GM23248 (cell line): ENCODE results near the gene GNAQ. TPM values are rescaled to one million over a fixed set of nuclear protein-coding genes. Genes with fewer than 3 reads are reported as not detected.

ENCODE experiments used
- DNase-seq: peaks from one replicate; pipeline ENCODE4 v3.0.0-alpha.2; 2015
- H2AFZ ChIP-seq: fragments of 200-600 bp; sonication (generic); 2 replicates; pipeline ENCODE4 v1.6.1; 2016; ENCODE audit warnings: antibody characterized with exemption
- H3F3A ChIP-seq: fragments of 200-600 bp; sonication (generic); 2 replicates; pipeline ENCODE4 v1.6.1; 2016; ENCODE audit warnings: mild to moderate bottlenecking, antibody characterized with exemption, mixed run types; ENCODE audit not compliant: insufficient read depth
- H3K27ac ChIP-seq: fragments of 200-600 bp; sonication (generic); 2 replicates; pipeline ENCODE4 v1.5.1; 2016; ENCODE audit warnings: mild to moderate bottlenecking
- H3K27me3 ChIP-seq: fragments of 200-600 bp; sonication (generic); replicated peaks from 2 replicates; pipeline ENCODE4 v1.6.1; 2016; ENCODE audit warnings: mild to moderate bottlenecking; ENCODE audit not compliant: insufficient read depth
- H3K36me3 ChIP-seq: fragments of 200-600 bp; sonication (generic); 2 replicates; pipeline ENCODE4 v1.6.1; 2016; ENCODE audit warnings: low read depth, mild to moderate bottlenecking
- H3K4me1 ChIP-seq: fragments of 200-600 bp; sonication (generic); 2 replicates; pipeline ENCODE4 v1.6.1; 2016; ENCODE audit warnings: mild to moderate bottlenecking; ENCODE audit not compliant: insufficient read depth
- H3K4me2 ChIP-seq: fragments of 200-600 bp; sonication (generic); one replicate; pipeline ENCODE4 v1.6.1; 2016; ENCODE audit warnings: mild to moderate bottlenecking; ENCODE audit not compliant: unreplicated experiment
- H3K4me3 ChIP-seq: fragments of 200-600 bp; sonication (generic); 2 replicates; pipeline ENCODE4 v1.5.1; 2016; ENCODE audit warnings: mild to moderate bottlenecking
- H3K79me2 ChIP-seq: fragments of 200-600 bp; sonication (generic); 2 replicates; pipeline ENCODE4 v1.6.1; 2016; ENCODE audit warnings: mild to moderate bottlenecking; ENCODE audit not compliant: insufficient read depth
- H3K9ac ChIP-seq: fragments of 200-600 bp; sonication (generic); 2 replicates; pipeline ENCODE4 v1.6.1; 2016; ENCODE audit warnings: mild to moderate bottlenecking
- H3K9me2 ChIP-seq: fragments of 200-600 bp; sonication (generic); 2 replicates; pipeline ENCODE4 v1.6.1; 2016; ENCODE audit warnings: mixed run types, mild to moderate bottlenecking, moderate library complexity; ENCODE audit not compliant: insufficient read depth
- H3K9me3 ChIP-seq: fragments of 200-600 bp; sonication (generic); one replicate; pipeline ENCODE4 v1.6.1; 2017; ENCODE audit warnings: low read depth
- H4K20me1 ChIP-seq: fragments of 200-600 bp; sonication (generic); 2 replicates; pipeline ENCODE4 v1.6.0; 2016; ENCODE audit not compliant: insufficient read depth
- EZH2 ChIP-seq: fragments of 200-600 bp; sonication (generic); IDR thresholded peaks from 2 replicates; pipeline ENCODE4 v1.6.1; 2018; ENCODE audit warnings: antibody characterized with exemption, mild to moderate bottlenecking; ENCODE audit not compliant: insufficient read depth, poor library complexity, severe bottlenecking
- EZH2phosphoT487 ChIP-seq: fragments of 200-600 bp; sonication (generic); IDR thresholded peaks from 2 replicates; pipeline ENCODE4 v1.6.1; 2018; ENCODE audit warnings: antibody characterized with exemption, moderate library complexity, mild to moderate bottlenecking, low read depth; ENCODE audit not compliant: insufficient read depth
- WGBS, 2 experiments: methylation state at CpG; one replicate each; pipeline ENCODE4 v1.1.6; 2015 to 2017; ENCODE audit warnings: low lambda C conversion rate in 2 of 2, low coverage in 1 of 2; ENCODE audit errors: missing lambda C conversion rate in 2 of 2; 5-methylcytosine and 5-hydroxymethylcytosine counted together
- in situ Hi-C: fragments of 300-500 bp; cut with MboI; formaldehyde crosslinking; loops from 2 replicates; pipeline ENCODE4 v1.15.0; 2020
- polyA plus RNA-seq: library from polyadenylated mRNA; unstranded; fragments of >200 nt; fragmentation: Nextera tagmentation; extraction: Ambion mirVana; gene quantifications from 2 replicates; pipeline ENCODE4 v1.2.1, GENCODE V29; 2016
- total RNA-seq: library from RNA; depleted of rRNA; stranded (reverse); fragments of >200 nt; shearing (Covaris generic); gene quantifications from 2 replicates; pipeline ENCODE4 v1.2.3, GENCODE V29; 2014

Gene GNAQ
- total and polyA plus RNA-seq, 2 experiments from 2014 or later = 11.5 to 32.7 TPM

DNA sequence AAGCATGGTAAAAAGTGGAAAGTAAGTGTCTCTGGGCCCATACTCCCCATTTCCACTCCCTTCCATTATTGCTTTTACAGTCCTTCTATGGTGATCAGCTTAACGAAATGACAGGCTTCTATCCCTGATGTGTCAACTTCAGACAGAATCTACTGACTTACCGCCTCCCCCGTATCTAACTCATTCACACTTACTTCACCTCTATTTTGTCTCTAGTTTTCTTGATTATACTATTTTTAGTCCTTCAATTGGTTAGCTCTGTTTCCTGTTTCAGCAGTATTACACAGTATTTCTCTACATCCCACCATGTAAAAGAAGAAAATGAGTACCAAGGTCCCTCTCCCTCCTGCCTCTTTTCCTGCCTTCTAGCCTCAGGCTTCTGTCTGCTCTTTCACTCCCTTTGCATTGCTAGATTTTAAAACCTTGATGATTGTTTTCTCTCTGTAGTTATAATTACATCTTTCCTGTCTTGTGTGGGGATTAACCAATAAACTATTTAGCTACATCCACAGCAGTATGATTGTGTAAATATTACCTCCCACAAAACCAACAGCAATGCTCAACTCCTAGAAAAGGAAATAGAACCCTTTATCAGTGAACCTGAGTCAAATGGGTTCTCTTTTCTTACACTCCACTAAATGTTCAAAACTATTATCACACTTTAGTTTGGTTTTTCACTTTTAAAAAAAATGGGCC, 53.4 kb downstream of the GNAQ start:
- no peak for DNase-seq
- Histone ChIP-seq H3K9ac (no peak overlapping the region), H3K27ac (no peak overlapping the region), H2AFZ (no peak overlapping the region), H4K20me1 (peaks cover 10% of the 10 kb centered on the region; the same call in 1 of the 2 replicates), H3K36me3 (no peaks in the 10 kb centered on the region), H3K9me2 (no peaks in the 10 kb centered on the region), H3K27me3 (no peaks in the 10 kb centered on the region), H3K79me2 (peaks cover 88% of the 10 kb centered on the region), H3K9me3 (no peaks in the 10 kb centered on the region), H3F3A (peaks cover 40% of the 10 kb centered on the region), H3K4me2 (no peak overlapping the region), H3K4me3 (no peak overlapping the region), H3K4me1 (peaks cover 39% of the 10 kb centered on the region)
- in situ Hi-C loops = no loop called here
- TF ChIP-seq EZH2phosphoT487 (no peak), EZH2 (no peak)
- 95 to 96% methylated on average over 3 of the region's 3 CpGs for WGBS, 2 experiments

DNA sequence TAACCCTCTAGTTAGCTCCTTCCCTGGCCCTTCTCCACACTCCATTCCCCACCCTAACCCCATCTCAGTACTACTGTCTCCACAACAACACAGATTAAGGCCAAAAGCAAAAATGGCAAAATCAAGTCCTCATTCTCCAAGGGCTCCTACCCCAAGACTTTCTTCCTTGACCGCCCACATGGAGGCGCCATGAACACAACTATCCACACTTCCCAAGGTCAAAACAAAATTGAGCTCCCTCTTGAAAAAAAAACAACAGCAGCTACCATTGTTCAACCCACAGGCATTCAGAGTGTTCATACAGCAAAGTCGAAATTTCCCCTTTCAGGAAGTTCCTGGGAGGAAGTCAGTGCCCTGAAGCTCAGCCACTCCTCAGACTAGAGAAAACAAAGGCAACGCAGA, 54.4 kb downstream of the GNAQ start:
- Histone ChIP-seq H3K4me1 (peaks cover 39% of the 10 kb centered on the region), H3K27me3 (no peaks in the 10 kb centered on the region), H3K4me2 (peak overlapping the region; percentile 46), H3K36me3 (no peaks in the 10 kb centered on the region), H3K27ac (peak overlapping the region; percentile 43; the same call in 1 of the 2 replicates), H3K9ac (no peak overlapping the region), H3K9me2 (no peaks in the 10 kb centered on the region), H3K4me3 (no peak overlapping the region), H3K9me3 (no peaks in the 10 kb centered on the region), H3K79me2 (peaks cover 88% of the 10 kb centered on the region), H3F3A (peaks cover 38% of the 10 kb centered on the region), H2AFZ (no peak overlapping the region), H4K20me1 (peaks cover 10% of the 10 kb centered on the region; the same call in 1 of the 2 replicates)
- WGBS, 2 experiments = 50 to 52% methylated on average over 4 of the region's 4 CpGs
- DNase-seq = peak; percentile 79
- TF ChIP-seq EZH2 (no peak), EZH2phosphoT487 (no peak)
- in situ Hi-C loops = no loop called here

DNA sequence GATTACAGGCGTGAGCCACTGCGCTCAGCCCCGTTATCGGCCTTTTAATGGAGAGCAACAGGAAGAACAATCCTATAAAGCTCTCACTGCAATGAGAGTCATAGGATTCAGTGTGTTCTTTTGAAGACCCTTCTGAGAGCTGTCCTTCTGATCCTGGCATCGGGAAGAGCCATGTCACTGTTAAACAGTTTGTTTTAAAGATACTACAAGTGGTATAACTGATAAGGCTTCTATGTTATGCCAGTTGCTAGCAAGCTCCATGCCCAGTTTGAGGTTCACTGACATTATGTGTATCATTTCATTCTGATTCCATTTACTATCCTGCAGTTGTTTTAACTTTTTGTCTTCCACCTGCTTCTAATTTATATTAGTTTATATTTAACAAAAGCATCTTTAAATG, 55.8 kb downstream of the GNAQ start:
- H4K20me1 ChIP-seq = peaks cover 18% of the 10 kb centered on the region

DNA sequence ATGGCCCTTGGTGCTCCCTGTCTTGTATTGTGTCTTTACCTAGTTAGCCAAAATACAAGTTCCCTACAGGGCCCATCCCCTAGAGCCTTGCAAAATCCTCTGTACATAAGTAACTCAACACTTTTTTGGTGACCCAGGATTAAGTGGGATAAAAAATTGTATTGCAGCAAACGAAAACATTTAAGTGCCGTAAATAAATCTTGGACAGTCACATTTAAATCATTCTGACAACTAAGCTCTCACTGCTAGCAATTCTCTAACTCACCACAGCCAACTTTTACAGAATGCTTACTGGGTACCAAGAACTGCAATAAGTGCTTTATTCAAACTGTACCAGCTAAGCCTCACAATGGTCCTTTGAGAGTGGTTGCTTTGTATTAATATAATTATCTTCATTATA, 56.6 kb downstream of the GNAQ start:
- Histone ChIP-seq H2AFZ (no peak overlapping the region), H3K4me2 (no peak overlapping the region), H3K27me3 (no peaks in the 10 kb centered on the region), H3K4me3 (no peak overlapping the region), H3K9ac (no peak overlapping the region), H3K4me1 (peaks cover 20% of the 10 kb centered on the region), H3K27ac (no peak overlapping the region), H3F3A (peaks cover 16% of the 10 kb centered on the region), H3K9me3 (no peaks in the 10 kb centered on the region), H3K79me2 (peaks cover 99% of the 10 kb centered on the region), H3K36me3 (no peaks in the 10 kb centered on the region), H4K20me1 (peaks cover 18% of the 10 kb centered on the region), H3K9me2 (no peaks in the 10 kb centered on the region)
- in situ Hi-C loops = no loop called here
- DNase-seq = no peak
- TF ChIP-seq EZH2phosphoT487 = no peak
- no peak for TF ChIP-seq EZH2
- WGBS, 2 experiments = 98 to 99% methylated on average over 2 of the region's 2 CpGs

More for the DNA sequence above, 55.8 kb downstream of the GNAQ start:
- H3K4me2 ChIP-seq = no peak overlapping the region
- H3K4me1 ChIP-seq = peaks cover 27% of the 10 kb centered on the region
- in situ Hi-C loops = no loop called here
- H3K4me3 ChIP-seq = no peak overlapping the region
- H3K9me3 ChIP-seq = no peaks in the 10 kb centered on the region
- H3K27ac ChIP-seq = no peak overlapping the region
- no peak overlapping the region for H3K9ac ChIP-seq
- peaks cover 24% of the 10 kb centered on the region for H3F3A ChIP-seq
- H2AFZ ChIP-seq = no peak overlapping the region
- H3K9me2 ChIP-seq = no peaks in the 10 kb centered on the region
- 94 to 95% methylated on average over 5 of the region's 5 CpGs for WGBS, 2 experiments
- DNase-seq = no peak
- peaks cover 95% of the 10 kb centered on the region for H3K79me2 ChIP-seq
- H3K36me3 ChIP-seq = no peaks in the 10 kb centered on the region
- TF ChIP-seq EZH2 = no peak
- no peak for TF ChIP-seq EZH2phosphoT487
- no peaks in the 10 kb centered on the region for H3K27me3 ChIP-seq
